ENCODE measurements around the gene PAPOLB. TPM values are rescaled to one million over a fixed set of nuclear protein-coding genes. Genes with fewer than 3 reads are reported as not detected.

PAPOLB gene
- total RNA-seq, 1 experiment from 2014 or later, result 0.13 TPM

GRCh38 chr7:4883033-4883371, 21.2 kb upstream of the PAPOLB start:
- Histone ChIP-seq H2BK5ac (ENCODE audit: insufficient read length, low read length) (no peak overlapping the region), H3K56ac (ENCODE audit: insufficient read length, low read depth, low read length) (no peak overlapping the region), H3K23me2 (ENCODE audit: insufficient read length, low read depth, low read length, poor library complexity, severe bottlenecking) (peaks cover 11% of the 10 kb centered on the region), H3K9ac (ENCODE audit: extremely low read depth, insufficient read length, low read length) (no peak overlapping the region), H3T11ph (ENCODE audit: low read length) (no peak overlapping the region), H3K9me3 (ENCODE audit: control insufficient read depth, low read depth, low read length) (no peaks in the 10 kb centered on the region), H3K4ac (ENCODE audit: low read depth, low read length) (no peak overlapping the region), H3K14ac (ENCODE audit: insufficient read depth, low read length) (no peak overlapping the region), H2AFZ (ENCODE audit: low read length) (no peak overlapping the region), H3K79me2 (ENCODE audit: insufficient read depth, low read length) (no peaks in the 10 kb centered on the region), H3K23ac (ENCODE audit: insufficient read length, low read depth, low read length) (no peak overlapping the region), H2BK12ac (ENCODE audit: insufficient read length, low read depth, low read length) (no peak overlapping the region), H2BK20ac (ENCODE audit: low read depth, low read length, poor library complexity, severe bottlenecking) (no peak overlapping the region), H4K91ac (ENCODE audit: insufficient read length, low read depth, low read length) (no peak overlapping the region), H3K18ac (ENCODE audit: insufficient read length, low read depth, low read length) (no peak overlapping the region), H3K79me1 (ENCODE audit: insufficient read depth, low read depth, low read length, poor library complexity, severe bottlenecking) (no peaks in the 10 kb centered on the region), H2BK15ac (ENCODE audit: low read depth, low read length) (no peak overlapping the region), H4K5ac (ENCODE audit: insufficient read length, low read depth, low read length) (no peak overlapping the region), H3K27ac (ENCODE audit: insufficient read length, low read depth, low read length) (no peak overlapping the region), H3K27me3 (ENCODE audit: insufficient read depth, low read length) (no peaks in the 10 kb centered on the region), H2AK5ac (ENCODE audit: insufficient read length, low read length) (no peak overlapping the region), H3K4me2 (ENCODE audit: insufficient read depth, insufficient read length, low read length) (peak overlapping the region; percentile 79), H4K8ac (replicated peaks; ENCODE audit: insufficient read length, low read depth, low read length) (no peak overlapping the region), H4K20me1 (ENCODE audit: control insufficient read depth, insufficient read depth, insufficient read length) (no peaks in the 10 kb centered on the region), H2BK120ac (ENCODE audit: low read depth, low read length, poor library complexity, severe bottlenecking) (no peak overlapping the region), H3K4me1 (ENCODE audit: insufficient read depth, low read length) (no peaks in the 10 kb centered on the region)
- Mint-ChIP-seq H3K36me3 (ENCODE audit: insufficient read depth in 1 of 3, low read depth in 3 of 3) (no peaks in the 10 kb centered on the region; a peak in 1 of 7 replicates), H3K27ac (no peak overlapping the region), H3K4me1 (peaks cover 11 to 15% of the 10 kb centered on the region in 2 experiments), H3K9me3 (no peaks in the 10 kb centered on the region; a peak in 2 of 5 replicates), H3K4me3 (peak overlapping the region; percentile 70 to 91), H3K27me3 (ENCODE audit: low read depth) (peaks cover 10% of the 10 kb centered on the region)
- no CpG with 5 or more reads among the region's 36 CpGs for WGBS (ENCODE audit: extremely low coverage, insufficient read length, low lambda C conversion rate)
- no peak for DNase-seq
- TF ChIP-seq CTCF (conservative IDR thresholded peaks at IDR 0.05), result no peak

Measured in H9 (cell line).